ENCODE results near the gene PTGIS.
A peak's percentile ranks its signal among the peaks of the same experiment; 100 is the strongest.
"Not testable (repeated sequence)": the region's sequence is repeated elsewhere in the genome, so short reads cannot be mapped to it uniquely, and the experiment has no call there.

PTGIS gene

GRCh38 chr20:49567421-49568277 is at the start of gene PTGIS:
Gene PTGIS, minus strand, starts transcription at chr20:49568137. Its CDS starts 21 bp downstream, at chr20:49568116.
- DNase-seq = no peak

- DNase-seq = not testable (repeated sequence)
Observed at GRCh38 chr20:49617394-49617793, 49.5 kb upstream of the PTGIS start.

GRCh38 chr20:49616154-49617007 is 48.4 kb upstream of the PTGIS start:
- no peak for DNase-seq

GRCh38 chr20:49615401-49616153 is 47.6 kb upstream of the PTGIS start:
- no peak for DNase-seq

- DNase-seq = not testable (repeated sequence)
Observed at GRCh38 chr20:49615051-49615400, 47.1 kb upstream of the PTGIS start.

- DNase-seq = no peak
Observed at GRCh38 chr20:49614338-49615050, 46.6 kb upstream of the PTGIS start.

- DNase-seq = no peak
Observed at GRCh38 chr20:49612127-49612738, 44.3 kb upstream of the PTGIS start.

GRCh38 chr20:49611539-49612126 is 43.7 kb upstream of the PTGIS start:
- DNase-seq = not testable (repeated sequence)

- DNase-seq = peak; percentile 46 to 48
Observed at GRCh38 chr20:49610691-49611538, 43.0 kb upstream of the PTGIS start.

GRCh38 chr20:49608752-49609670 is 41.1 kb upstream of the PTGIS start:
- peak; percentile 67 to 70 for DNase-seq

- DNase-seq = no peak
Observed at GRCh38 chr20:49607568-49607967, 39.6 kb upstream of the PTGIS start.

- DNase-seq = no peak
Observed at GRCh38 chr20:49603209-49603627, 35.3 kb upstream of the PTGIS start.

GRCh38 chr20:49602345-49603208 is 34.6 kb upstream of the PTGIS start:
- DNase-seq = no peak

- DNase-seq = no peak
Observed at GRCh38 chr20:49601153-49601924, 33.4 kb upstream of the PTGIS start.

GRCh38 chr20:49599746-49600113 is 31.8 kb upstream of the PTGIS start:
- DNase-seq = no peak

- DNase-seq = no peak
Observed at GRCh38 chr20:49597825-49598395, 30.0 kb upstream of the PTGIS start.

All from NCI-H2081 (cell line).